Fibroblast of lung (primary cell): ENCODE measurements around the gene GPC3. TPM values are rescaled to one million over a fixed set of nuclear protein-coding genes. Genes with fewer than 3 reads are reported as not detected.

ENCODE experiments used
- DNase-seq, 2 donors: peaks; one replicate each; pipeline versions ENCODE4 v3.0.0 to v3.0.0-alpha.2; 2010; ENCODE audit warnings: low read depth in 2 of 2
- H2AFZ ChIP-seq: 2 replicates; pipeline ENCODE4 v1.5.1; 2012; ENCODE audit warnings: low read length, control low read depth, inconsistent platforms
- H3K27ac ChIP-seq: 2 replicates; pipeline ENCODE4 v1.5.1; 2011; ENCODE audit warnings: low read length, control low read depth; ENCODE audit not compliant: insufficient read depth
- H3K27me3 ChIP-seq: 2 replicates; pipeline ENCODE4 v1.5.1; 2011; ENCODE audit warnings: mild to moderate bottlenecking, low read length; ENCODE audit not compliant: control insufficient read depth, insufficient read depth
- H3K36me3 ChIP-seq: 2 replicates; pipeline ENCODE4 v1.5.1; 2011; ENCODE audit warnings: low read length; ENCODE audit not compliant: control insufficient read depth, insufficient read depth
- H3K4me1 ChIP-seq: 2 replicates; pipeline ENCODE4 v1.5.1; 2011; ENCODE audit warnings: low read length; ENCODE audit not compliant: control insufficient read depth, insufficient read depth; ENCODE audit errors: extremely low read depth
- H3K4me2 ChIP-seq: 2 replicates; pipeline ENCODE4 v1.5.1; 2011; ENCODE audit warnings: low read length, control low read depth; ENCODE audit not compliant: insufficient read depth; ENCODE audit errors: extremely low read depth
- H3K4me3 ChIP-seq, 4 experiments: fragments of 200-600 bp in 1 of 4; sonication (generic) in 1 of 4; replicated peaks in 1 of 4; 2 replicates each; pipeline ENCODE4 v1.5.1; 2011 to 2016; ENCODE audit warnings: low read length in 4 of 4, low read depth in 3 of 4, mild to moderate bottlenecking in 3 of 4, control low read depth in 2 of 4, inconsistent platforms in 1 of 4, mixed read lengths in 1 of 4; ENCODE audit not compliant: insufficient read depth in 1 of 4; ENCODE audit errors: control extremely low read depth in 1 of 4
- H3K79me2 ChIP-seq: 2 replicates; pipeline ENCODE4 v1.5.1; 2012; ENCODE audit warnings: mild to moderate bottlenecking, low read length, inconsistent platforms; ENCODE audit not compliant: control insufficient read depth, insufficient read depth
- H3K9ac ChIP-seq: 2 replicates; pipeline ENCODE4 v1.5.1; 2011; ENCODE audit warnings: mild to moderate bottlenecking, low read length, control low read depth; ENCODE audit not compliant: insufficient read depth
- H3K9me3 ChIP-seq: 2 replicates; pipeline ENCODE4 v1.5.1; 2012; ENCODE audit warnings: low read depth, low read length; ENCODE audit not compliant: control insufficient read depth, insufficient read depth
- H4K20me1 ChIP-seq: 2 replicates; pipeline ENCODE4 v1.5.1; 2011; ENCODE audit warnings: low read length; ENCODE audit not compliant: control insufficient read depth, insufficient read depth; ENCODE audit errors: extremely low read depth
- EZH2 ChIP-seq: IDR thresholded peaks from 2 replicates; pipeline ENCODE4 v1.5.1; 2012; ENCODE audit warnings: low read length, control low read depth, mild to moderate bottlenecking; ENCODE audit errors: missing control alignments
- polyA plus RNA-seq, 2 donors: library from polyadenylated mRNA; depleted of rRNA in 1 of 2; stranded (reverse) in 1 of 2; unstranded in 1 of 2; fragments of >200 nt; gene quantifications; 2 replicates each; pipeline ENCODE4 v1.2.1, GENCODE V29; 2011 to 2012; ENCODE audit warnings: missing spikeins in 1 of 2
- total RNA-seq: library from RNA; depleted of rRNA; stranded (reverse); fragments of >200 nt; gene quantifications from 2 replicates; pipeline ENCODE4 v1.2.1, GENCODE V29; 2014
- TF ChIP-seq, protein P1 (sequence below), 2 donors: IDR thresholded peaks in 1 of 2; conservative IDR thresholded peaks in 1 of 2; 1 replicate in 1 of 2; 2 replicates in 1 of 2; pipeline ENCODE4 v1.5.1; 2011 to 2012; ENCODE audit warnings: low read length in 2 of 2, control low read depth in 1 of 2, inconsistent platforms in 1 of 2, low read depth in 1 of 2, mild to moderate bottlenecking in 1 of 2

Gene GPC3
- total and polyA plus RNA-seq, 2 donors (not counting 1 experiment from before 2014, with no cell fraction given): 6.4 to 7.1 TPM

DNA sequence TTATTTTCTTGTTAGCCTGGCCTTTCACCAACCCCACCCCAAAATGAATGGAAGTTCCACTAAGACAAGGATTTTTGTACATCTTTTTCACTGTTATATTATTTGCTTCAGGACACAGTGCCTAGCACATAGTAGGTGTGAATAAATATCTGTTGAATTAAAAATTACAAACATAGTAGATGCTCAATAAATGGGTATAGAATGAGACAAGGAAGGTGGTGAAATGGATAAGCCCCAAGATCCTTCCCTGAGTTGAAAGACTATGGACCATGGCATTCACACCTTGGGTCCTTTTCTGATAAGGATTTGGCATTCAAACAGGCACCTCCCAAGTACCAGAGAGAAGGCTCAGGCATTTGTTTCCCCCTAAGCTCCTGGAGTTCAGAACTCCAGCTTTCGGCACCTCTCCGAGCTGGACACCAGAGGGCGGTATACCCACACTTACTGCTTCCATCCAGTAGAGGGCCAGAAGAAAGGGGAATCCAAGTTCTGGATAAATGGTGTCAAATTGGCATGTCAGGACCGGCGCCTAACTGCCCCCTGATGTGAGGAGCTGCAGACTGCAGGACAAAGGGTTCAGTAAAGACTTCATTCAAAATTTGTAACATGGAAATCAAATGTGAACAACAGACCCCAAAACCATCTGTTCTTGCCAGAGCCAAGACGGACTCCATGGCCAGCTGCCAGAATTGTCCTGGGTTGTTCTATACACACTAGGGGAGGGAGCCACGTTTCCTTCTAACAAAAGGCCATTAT is 193.0 kb downstream of the GPC3 start:
- Histone ChIP-seq H3K4me2 (peak overlapping the region; percentile 28), H3K9me3 (no peaks in the 10 kb centered on the region), H3K4me1 (no peaks in the 10 kb centered on the region), H3K27me3 (no peaks in the 10 kb centered on the region), H3K4me3 (peak overlapping the region in 2 of 4 experiments; percentile 47 to 57), H4K20me1 (no peaks in the 10 kb centered on the region), H3K9ac (no peak overlapping the region), H2AFZ (no peak overlapping the region), H3K36me3 (no peaks in the 10 kb centered on the region), H3K27ac (no peak overlapping the region), H3K79me2 (no peaks in the 10 kb centered on the region)
- peak; percentile 54 to 77 for DNase-seq
- TF ChIP-seq, protein P1, sequence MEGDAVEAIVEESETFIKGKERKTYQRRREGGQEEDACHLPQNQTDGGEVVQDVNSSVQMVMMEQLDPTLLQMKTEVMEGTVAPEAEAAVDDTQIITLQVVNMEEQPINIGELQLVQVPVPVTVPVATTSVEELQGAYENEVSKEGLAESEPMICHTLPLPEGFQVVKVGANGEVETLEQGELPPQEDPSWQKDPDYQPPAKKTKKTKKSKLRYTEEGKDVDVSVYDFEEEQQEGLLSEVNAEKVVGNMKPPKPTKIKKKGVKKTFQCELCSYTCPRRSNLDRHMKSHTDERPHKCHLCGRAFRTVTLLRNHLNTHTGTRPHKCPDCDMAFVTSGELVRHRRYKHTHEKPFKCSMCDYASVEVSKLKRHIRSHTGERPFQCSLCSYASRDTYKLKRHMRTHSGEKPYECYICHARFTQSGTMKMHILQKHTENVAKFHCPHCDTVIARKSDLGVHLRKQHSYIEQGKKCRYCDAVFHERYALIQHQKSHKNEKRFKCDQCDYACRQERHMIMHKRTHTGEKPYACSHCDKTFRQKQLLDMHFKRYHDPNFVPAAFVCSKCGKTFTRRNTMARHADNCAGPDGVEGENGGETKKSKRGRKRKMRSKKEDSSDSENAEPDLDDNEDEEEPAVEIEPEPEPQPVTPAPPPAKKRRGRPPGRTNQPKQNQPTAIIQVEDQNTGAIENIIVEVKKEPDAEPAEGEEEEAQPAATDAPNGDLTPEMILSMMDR (conservative IDR thresholded peaks at IDR 0.05 in 1 of 2, IDR thresholded peaks at IDR 0.05 in 1 of 2; ENCODE audit: low read depth in 1 of 2, low read length in 2 of 2): peak; percentile 97 to 98
- no peak for TF ChIP-seq EZH2

DNA sequence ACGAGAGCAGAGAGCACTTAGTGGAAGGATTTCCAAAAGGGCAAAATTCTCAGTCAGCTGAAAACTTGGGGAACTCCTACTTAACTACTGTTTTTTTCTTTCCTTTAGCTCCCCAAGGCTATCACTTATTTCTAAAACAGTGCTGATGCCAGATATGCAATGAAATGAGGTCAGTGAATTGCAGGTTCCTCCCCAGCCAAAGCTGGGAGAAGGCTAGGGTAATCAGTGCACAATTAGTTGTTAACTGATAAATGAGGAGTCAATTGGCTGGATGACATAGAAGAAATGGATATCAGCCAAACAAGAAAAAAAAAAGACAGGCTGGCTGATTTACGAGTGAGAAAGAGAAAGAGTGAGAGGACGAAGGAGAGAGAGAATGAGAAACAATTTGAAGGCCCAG is 195.6 kb downstream of the GPC3 start:
- DNase-seq: no peak
- no peaks in the 10 kb centered on the region for H3K9me3 ChIP-seq
- no peaks in the 10 kb centered on the region for H3K27me3 ChIP-seq
- no peaks in the 10 kb centered on the region for H3K36me3 ChIP-seq
- H3K79me2 ChIP-seq: no peaks in the 10 kb centered on the region
- H2AFZ ChIP-seq: no peak overlapping the region
- H3K9ac ChIP-seq: no peak overlapping the region
- H3K4me2 ChIP-seq: no peak overlapping the region
- no peak overlapping the region for H3K4me3 ChIP-seq
- TF ChIP-seq, protein P1 (conservative IDR thresholded peaks at IDR 0.05 in 1 of 2, IDR thresholded peaks at IDR 0.05 in 1 of 2; ENCODE audit: low read depth in 1 of 2, low read length in 2 of 2): no peak
- TF ChIP-seq EZH2: no peak
- H3K4me1 ChIP-seq: no peaks in the 10 kb centered on the region
- no peak overlapping the region for H3K27ac ChIP-seq
- H4K20me1 ChIP-seq: no peaks in the 10 kb centered on the region

DNA sequence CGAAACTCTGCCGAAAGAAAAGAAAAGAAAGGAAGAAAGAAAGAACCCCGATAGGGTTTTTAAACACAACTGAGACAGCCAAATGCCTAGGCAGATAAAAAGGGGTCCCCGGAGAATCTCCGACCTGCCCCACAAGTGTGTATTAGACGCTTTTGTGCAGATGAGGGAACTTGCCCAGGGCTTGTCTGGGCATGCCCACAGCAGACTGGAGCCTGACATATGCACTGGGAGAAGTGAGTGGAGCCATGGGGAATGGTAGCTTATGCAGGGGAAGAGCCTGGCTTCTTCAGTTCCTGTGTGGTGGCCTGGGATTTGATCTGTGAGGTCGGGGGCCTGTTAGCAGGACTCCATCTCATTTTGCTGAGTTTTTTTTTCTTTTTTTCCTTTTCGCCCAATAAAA is 199.0 kb downstream of the GPC3 start:
- no peaks in the 10 kb centered on the region for H3K79me2 ChIP-seq
- H3K4me3 ChIP-seq: no peak overlapping the region
- H3K9ac ChIP-seq: no peak overlapping the region
- no peaks in the 10 kb centered on the region for H4K20me1 ChIP-seq
- no peak for TF ChIP-seq EZH2
- TF ChIP-seq, protein P1 (conservative IDR thresholded peaks at IDR 0.05 in 1 of 2, IDR thresholded peaks at IDR 0.05 in 1 of 2; ENCODE audit: low read depth in 1 of 2, low read length in 2 of 2): no peak
- no peak overlapping the region for H3K4me2 ChIP-seq
- no peaks in the 10 kb centered on the region for H3K36me3 ChIP-seq
- no peak overlapping the region for H2AFZ ChIP-seq
- no peaks in the 10 kb centered on the region for H3K4me1 ChIP-seq
- DNase-seq: no peak
- H3K9me3 ChIP-seq: no peaks in the 10 kb centered on the region
- no peak overlapping the region for H3K27ac ChIP-seq
- H3K27me3 ChIP-seq: no peaks in the 10 kb centered on the region
